Dedifferentiated amniotic fluid mesenchymal stem cell (primary cell): ENCODE results near the gene C1QTNF1.
"Not testable (repeated sequence)": the region's sequence is repeated elsewhere in the genome, so short reads cannot be mapped to it uniquely, and the experiment has no call there.

Experiments used
- DNase-seq: peaks from one replicate; pipeline ENCODE4 v3.0.0-alpha.2; 2016; ENCODE audit errors: extremely low spot score

Gene C1QTNF1

GRCh38 chr17:79022507-79022991 is 1.4 kb upstream of the C1QTNF1 start:
- no peak for DNase-seq

- no peak for DNase-seq
Measured at GRCh38 chr17:79023180-79023705, 726 bp upstream of the C1QTNF1 start.

- no peak for DNase-seq
Measured at GRCh38 chr17:79024901-79025737, 1.1 kb downstream of the C1QTNF1 start.

- no peak for DNase-seq
Measured at GRCh38 chr17:79026376-79027273, 2.7 kb downstream of the C1QTNF1 start.

- no peak for DNase-seq
Measured at GRCh38 chr17:79027274-79027924, 3.4 kb downstream of the C1QTNF1 start.

GRCh38 chr17:79027925-79028491 is 4.0 kb downstream of the C1QTNF1 start:
- no peak for DNase-seq

- no peak for DNase-seq
Measured at GRCh38 chr17:79028496-79029326, 4.7 kb downstream of the C1QTNF1 start.

GRCh38 chr17:79029327-79030009 is 5.5 kb downstream of the C1QTNF1 start:
- no peak for DNase-seq

GRCh38 chr17:79030636-79031035 is 6.7 kb downstream of the C1QTNF1 start:
- not testable (repeated sequence) for DNase-seq

- no peak for DNase-seq
Measured at GRCh38 chr17:79031996-79032875, 8.3 kb downstream of the C1QTNF1 start.

- DNase-seq: no peak
Measured at GRCh38 chr17:79033046-79033616, 9.2 kb downstream of the C1QTNF1 start.

- DNase-seq: no peak
Measured at GRCh38 chr17:79033741-79034501, 10.0 kb downstream of the C1QTNF1 start.

- DNase-seq: no peak
Measured at GRCh38 chr17:79034931-79035485, 11.0 kb downstream of the C1QTNF1 start.

- DNase-seq: no peak
Measured at GRCh38 chr17:79035686-79036085, 11.7 kb downstream of the C1QTNF1 start.

- no peak for DNase-seq
Measured at GRCh38 chr17:79036181-79036580, 12.2 kb downstream of the C1QTNF1 start.

- DNase-seq: peak; percentile 90
Measured at GRCh38 chr17:79036596-79036995, 12.6 kb downstream of the C1QTNF1 start.

GRCh38 chr17:79038545-79039135 is 14.7 kb downstream of the C1QTNF1 start:
- DNase-seq: peak; percentile 51
